ENCODE results near the gene QRICH2.
"Not testable (repeated sequence)": the region's sequence is repeated elsewhere in the genome, so short reads cannot be mapped to it uniquely, and the experiment has no call there.

The QRICH2 gene

GRCh38 chr17:76244721-76245120, 63.4 kb downstream of the QRICH2 start:
- not testable (repeated sequence) for DNase-seq

- DNase-seq: no peak
Observed at GRCh38 chr17:76243826-76244679, 64.0 kb downstream of the QRICH2 start.

GRCh38 chr17:76241691-76242255, 66.3 kb downstream of the QRICH2 start:
- DNase-seq: no peak

GRCh38 chr17:76241204-76241538, 66.9 kb downstream of the QRICH2 start:
- no peak for DNase-seq

GRCh38 chr17:76240461-76241203, 67.4 kb downstream of the QRICH2 start, which contains the start of gene RNF157:
Gene RNF157 (minus strand): TSS chr17:76240493. CDS start chr17:76240240, 253 bp downstream.
- DNase-seq: peak; percentile 64

GRCh38 chr17:76239538-76240274, 68.4 kb downstream of the QRICH2 start:
- peak; percentile 6 for DNase-seq

GRCh38 chr17:76238847-76239537, 69.1 kb downstream of the QRICH2 start:
- DNase-seq: no peak

- no peak for DNase-seq
Observed at GRCh38 chr17:76237859-76238313, 70.2 kb downstream of the QRICH2 start.

GRCh38 chr17:76236603-76237002, 71.5 kb downstream of the QRICH2 start:
- no peak for DNase-seq

- DNase-seq: no peak
Observed at GRCh38 chr17:76235883-76236282, 72.2 kb downstream of the QRICH2 start.

GRCh38 chr17:76234354-76234679, 73.8 kb downstream of the QRICH2 start:
- DNase-seq: no peak

GRCh38 chr17:76233588-76234353, 74.3 kb downstream of the QRICH2 start:
- no peak for DNase-seq

GRCh38 chr17:76232342-76232741, 75.7 kb downstream of the QRICH2 start:
- DNase-seq: no peak

GRCh38 chr17:76226749-76227148, 81.3 kb downstream of the QRICH2 start:
- not testable (repeated sequence) for DNase-seq

- not testable (repeated sequence) for DNase-seq
Observed at GRCh38 chr17:76225373-76226086, 82.5 kb downstream of the QRICH2 start.
